CD14-positive monocyte (primary cell): ENCODE data around the gene DNAJC27. TPM values are rescaled to one million over a fixed set of nuclear protein-coding genes. Genes with fewer than 3 reads are reported as not detected.

Experiments used
- DNase-seq, 3 donors: peaks; one replicate each; pipeline ENCODE4 v3.0.0-alpha.2; 2011 to 2022
- H2AFZ ChIP-seq: 2 replicates; pipeline ENCODE4 v1.6.0; 2012; ENCODE audit warnings: mild to moderate bottlenecking, low read depth, low read length, inconsistent platforms; ENCODE audit not compliant: insufficient read depth, poor library complexity, severe bottlenecking
- H3K27ac ChIP-seq, 2 donors: 1 replicate in 1 of 2; 2 replicates in 1 of 2; pipeline ENCODE4 v1.5.1; 2012 to 2013; ENCODE audit warnings: low read length in 2 of 2, control low read depth in 1 of 2, inconsistent platforms in 1 of 2, low read depth in 1 of 2, mild to moderate bottlenecking in 1 of 2
- H3K27me3 ChIP-seq, 2 donors: one replicate each; pipeline versions ENCODE4 v1.6.0 to v1.6.1; 2011 to 2013; ENCODE audit warnings: low read length in 2 of 2; ENCODE audit not compliant: control insufficient read depth in 2 of 2, insufficient read depth in 2 of 2
- H3K36me3 ChIP-seq, 2 donors: replicated peaks in 1 of 2; 1 replicate in 1 of 2; 2 replicates in 1 of 2; pipeline versions ENCODE4 v1.5.1 to v1.6.1; 2012 to 2013; ENCODE audit warnings: low read length in 2 of 2, control low read depth in 1 of 2, inconsistent platforms in 1 of 2, mild to moderate bottlenecking in 1 of 2; ENCODE audit not compliant: insufficient read depth in 2 of 2, control insufficient read depth in 1 of 2
- H3K4me1 ChIP-seq, 2 donors: 1 replicate in 1 of 2; 2 replicates in 1 of 2; pipeline versions ENCODE4 v1.5.1 to v1.6.1; 2012 to 2013; ENCODE audit warnings: low read length in 2 of 2, control low read depth in 1 of 2, inconsistent platforms in 1 of 2, mild to moderate bottlenecking in 1 of 2, moderate library complexity in 1 of 2; ENCODE audit not compliant: insufficient read depth in 2 of 2, control insufficient read depth in 1 of 2
- H3K4me2 ChIP-seq: replicated peaks from 2 replicates; pipeline ENCODE3; 2012; ENCODE audit warnings: low read length, moderate library complexity, mild to moderate bottlenecking; ENCODE audit not compliant: poor library complexity, severe bottlenecking; ENCODE audit errors: extremely low read depth
- H3K4me3 ChIP-seq, 3 experiments: fragments of 200-600 bp in 1 of 3; sonication (generic) in 1 of 3; replicated peaks in 1 of 3; 1 replicate in 2 of 3; 2 replicates in 1 of 3; pipeline ENCODE4 v1.5.1; 2011 to 2013; ENCODE audit warnings: low read length in 3 of 3, mild to moderate bottlenecking in 3 of 3, control low read depth in 2 of 3, low read depth in 2 of 3, inconsistent platforms in 1 of 3, moderate library complexity in 1 of 3
- H3K79me2 ChIP-seq: 2 replicates; pipeline ENCODE4 v1.6.0; 2012; ENCODE audit warnings: mild to moderate bottlenecking, control low read depth, inconsistent platforms, low read length, moderate library complexity; ENCODE audit not compliant: insufficient read depth
- H3K9ac ChIP-seq: 2 replicates; pipeline ENCODE4 v1.6.0; 2017; ENCODE audit warnings: low read length, mild to moderate bottlenecking; ENCODE audit not compliant: insufficient read depth, poor library complexity, severe bottlenecking
- H3K9me3 ChIP-seq, 2 donors: replicated peaks in 1 of 2; 1 replicate in 1 of 2; 2 replicates in 1 of 2; pipeline versions ENCODE4 v1.5.1 to v1.6.1; 2012 to 2013; ENCODE audit warnings: low read length in 2 of 2, control low read depth in 1 of 2; ENCODE audit not compliant: control insufficient read depth in 1 of 2, insufficient read depth in 1 of 2
- H4K20me1 ChIP-seq: 2 replicates; pipeline ENCODE4 v1.6.0; 2012; ENCODE audit warnings: mild to moderate bottlenecking, low read length, control low read depth, moderate library complexity; ENCODE audit not compliant: insufficient read depth
- H3K27ac Mint-ChIP-seq, 7 donors: one replicate each; pipeline ENCODE4 v1.8.0; 2020; ENCODE audit warnings: mild to moderate bottlenecking in 7 of 7, mixed read lengths in 7 of 7, moderate library complexity in 6 of 7, inconsistent platforms in 2 of 7
- H3K27me3 Mint-ChIP-seq, 3 donors: one replicate each; pipeline ENCODE4 v1.8.0; 2021 to 2022; ENCODE audit warnings: low read depth in 3 of 3, mild to moderate bottlenecking in 3 of 3, mixed read lengths in 3 of 3, moderate library complexity in 3 of 3, inconsistent platforms in 1 of 3
- H3K36me3 Mint-ChIP-seq, 2 donors: one replicate each; pipeline ENCODE4 v1.8.0; 2020; ENCODE audit warnings: mixed read lengths in 2 of 2, inconsistent platforms in 1 of 2, mild to moderate bottlenecking in 1 of 2
- H3K4me1 Mint-ChIP-seq: one replicate; pipeline ENCODE4 v1.8.0; 2020; ENCODE audit warnings: mild to moderate bottlenecking, mixed read lengths
- H3K4me3 Mint-ChIP-seq, 2 donors: one replicate each; pipeline ENCODE4 v1.8.0; 2020; ENCODE audit warnings: mild to moderate bottlenecking in 2 of 2, mixed read lengths in 2 of 2, moderate library complexity in 1 of 2
- H3K9me3 Mint-ChIP-seq, 7 donors: one replicate each; pipeline ENCODE4 v1.8.0; 2020 to 2022; ENCODE audit warnings: mixed read lengths in 7 of 7, mild to moderate bottlenecking in 6 of 7, moderate library complexity in 6 of 7, inconsistent platforms in 2 of 7
- CTCF ChIP-seq: fragments of 200-600 bp; IDR thresholded peaks from one replicate; pipeline ENCODE4 v1.8.0; 2022; ENCODE audit warnings: antibody characterized with exemption, mild to moderate bottlenecking
- WGBS: methylation state at CpG from one replicate; pipeline ENCODE4 v1.1.5; 2013; ENCODE audit warnings: missing lambda C conversion rate; ENCODE audit not compliant: insufficient coverage; 5-methylcytosine and 5-hydroxymethylcytosine counted together
- intact Hi-C, 2 donors: fragments of 100-400 bp; cut with micrococcal nuclease; formaldehyde crosslinking; loops; one replicate each; pipeline versions ENCODE4 v1.15.0 to v1.15.1; 2023
- polyA plus RNA-seq, 3 donors: library from polyadenylated mRNA; depleted of rRNA in 1 of 3; unstranded in 2 of 3; stranded (reverse) in 1 of 3; fragments of 300-500 nt in 2 of 3; fragments of >200 nt in 1 of 3; fragmentation: Illumina TruSeq in 2 of 3; gene quantifications; 1 replicate in 2 of 3; 2 replicates in 1 of 3; pipeline ENCODE4 v1.2.3, GENCODE V29; 2012 to 2021

DNAJC27 gene
- polyA plus RNA-seq, 3 donors = 0.86 to 2.8 (median 2.2) TPM

- Histone ChIP-seq H3K4me2 (no peak overlapping the region), H3K4me3 (no peak overlapping the region), H3K27ac (no peak overlapping the region), H2AFZ (no peak overlapping the region), H3K9ac (no peak overlapping the region), H3K9me3 (no peaks in the 10 kb centered on the region), H3K27me3 (peaks cover 4 to 11% of the 10 kb centered on the region in 2 donors), H3K36me3 (no peaks in the 10 kb centered on the region), H4K20me1 (no peaks in the 10 kb centered on the region), H3K79me2 (no peaks in the 10 kb centered on the region), H3K4me1 (peaks cover 22 to 26% of the 10 kb centered on the region in 2 donors)
- Mint-ChIP-seq H3K27ac (no peak overlapping the region), H3K27me3 (peaks cover 12 to 19% (median 16%) of the 10 kb centered on the region in 3 donors), H3K4me1 (peaks cover 8% of the 10 kb centered on the region), H3K36me3 (peaks cover 0 to under 1% of the 10 kb centered on the region in 2 donors), H3K4me3 (no peak overlapping the region), H3K9me3 (no peaks in the 10 kb centered on the region)
- intact Hi-C loops = no loop called here
- TF ChIP-seq CTCF = no peak
- WGBS = 95% methylated on average over 3 of the region's 5 CpGs
- DNase-seq = no peak
Observed at GRCh38 chr2:24924266-24924665, 47.5 kb downstream of the DNAJC27 start.

- Histone ChIP-seq H3K4me1 (peaks cover 26 to 32% of the 10 kb centered on the region in 2 donors), H3K4me2 (no peak overlapping the region), H3K27me3 (peaks cover 4 to 20% of the 10 kb centered on the region in 2 donors), H3K4me3 (no peak overlapping the region), H3K9me3 (no peaks in the 10 kb centered on the region), H3K9ac (no peak overlapping the region), H4K20me1 (no peaks in the 10 kb centered on the region), H3K36me3 (no peaks in the 10 kb centered on the region), H3K79me2 (no peaks in the 10 kb centered on the region), H3K27ac (no peak overlapping the region), H2AFZ (no peak overlapping the region)
- intact Hi-C loops = no loop called here
- peaks cover 17 to 28% (median 18%) of the 10 kb centered on the region in 3 donors for H3K27me3 Mint-ChIP-seq
- DNase-seq = no peak
- no peak overlapping the region for H3K27ac Mint-ChIP-seq
- H3K4me3 Mint-ChIP-seq = no peak overlapping the region
- TF ChIP-seq CTCF = no peak
- peaks cover 4 to 6% of the 10 kb centered on the region in 2 donors for H3K36me3 Mint-ChIP-seq
- whole genome bisulfite sequencing = 98% methylated on average over 8 of the region's 10 CpGs
- H3K4me1 Mint-ChIP-seq = peaks cover 19% of the 10 kb centered on the region
- H3K9me3 Mint-ChIP-seq = no peaks in the 10 kb centered on the region
Observed at GRCh38 chr2:24923106-24923505, 48.6 kb downstream of the DNAJC27 start.
